Upper lobe of left lung (tissue), 6 donors: Measurements from ENCODE around the gene CTXN2. TPM values are rescaled to one million over a fixed set of nuclear protein-coding genes. Genes with fewer than 3 reads are reported as not detected.

Experiments
- ATAC-seq, 2 donors: fragments of 200-7000 bp; cut with Tn5 transposase; one replicate each; pipeline ENCODE4 v1.9.1; 2022; ENCODE audit warnings: mild to moderate bottlenecking in 2 of 2, moderate library complexity in 2 of 2; ENCODE audit not compliant: low FRiP score in 2 of 2
- DNase-seq, 2 donors: peaks; one replicate each; pipeline ENCODE4 v3.0.0-alpha.2; 2019 to 2020
- H3K27ac ChIP-seq, 4 donors: fragments of 200-600 bp; sonication (generic); one replicate each; pipeline ENCODE4 v1.5.1; 2016 to 2019
- H3K27me3 ChIP-seq, 4 donors: fragments of 200-600 bp; sonication (generic); one replicate each; pipeline ENCODE4 v1.5.1; 2017 to 2019
- H3K36me3 ChIP-seq, 4 donors: fragments of 200-600 bp; sonication (generic); one replicate each; pipeline ENCODE4 v1.5.1; 2016 to 2019
- H3K4me1 ChIP-seq, 4 donors: fragments of 200-600 bp; sonication (generic); one replicate each; pipeline ENCODE4 v1.5.1; 2018 to 2019
- H3K4me3 ChIP-seq, 4 donors: fragments of 200-600 bp; sonication (generic); one replicate each; pipeline ENCODE4 v1.5.1; 2017 to 2019; ENCODE audit warnings: mild to moderate bottlenecking in 2 of 4, moderate library complexity in 1 of 4
- H3K9me3 ChIP-seq, 4 donors: fragments of 200-600 bp; sonication (generic); one replicate each; pipeline ENCODE4 v1.5.1; 2018 to 2019
- EP300 ChIP-seq, 4 donors: sonication (generic); formaldehyde crosslinking; IDR thresholded peaks; one replicate each; pipeline ENCODE4 v1.5.1; 2017; ENCODE audit warnings: antibody characterized with exemption in 4 of 4, control low read depth in 2 of 4
- POLR2A ChIP-seq, 4 donors: fragments of 450-650 bp; IDR thresholded peaks; one replicate each; pipeline ENCODE4 v1.5.1; 2016 to 2017; ENCODE audit warnings: antibody characterized with exemption in 4 of 4, mild to moderate bottlenecking in 2 of 4
- POLR2AphosphoS5 ChIP-seq, 2 donors: sonication (generic); formaldehyde crosslinking; IDR thresholded peaks; one replicate each; pipeline ENCODE4 v1.5.1; 2017; ENCODE audit warnings: antibody characterized with exemption in 2 of 2
- WGBS, 2 donors: methylation state at CpG; one replicate each; pipeline ENCODE4 v1.1.5; 2017 to 2018; 5-methylcytosine and 5-hydroxymethylcytosine counted together
- total RNA-seq, 6 donors: library from RNA; depleted of rRNA in 4 of 6; stranded (reverse); fragments of >200 nt in 4 of 6; gene quantifications; one replicate each; pipeline versions ENCODE4 v1.1.0 to v1.2.1, GENCODE V29; 2016 to 2021
- TF ChIP-seq, protein P1 (sequence below), 6 experiments: fragments of 450-650 bp in 4 of 6; fragments of 200-600 bp in 2 of 6; sonication (generic) in 2 of 6; IDR thresholded peaks; one replicate each; pipeline ENCODE4 v1.5.1; 2016 to 2019; ENCODE audit warnings: antibody characterized with exemption in 6 of 6
- donor health status: DM: no; HTN: no; CAD: no; lungs with moderate emphysema.
- donor health status: DM: no; HTN: yes; CAD: no; lungs with severe emphysema.

The CTXN2 gene
- total RNA-seq, 6 donors from 2014 or later: not detected

DNA sequence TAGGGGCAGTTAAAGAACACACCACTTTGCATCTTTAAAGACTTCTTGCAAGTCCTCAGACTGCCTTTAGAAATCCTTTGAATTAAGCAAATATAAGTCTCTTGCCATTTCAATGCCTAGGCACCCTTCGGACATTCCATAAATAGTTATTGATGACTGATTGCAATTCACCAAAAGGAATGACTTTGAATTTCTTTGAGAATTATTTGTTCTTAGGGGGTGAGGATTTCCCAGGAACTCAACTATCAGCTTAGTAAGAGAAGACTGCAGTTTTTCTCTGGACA, 12.9 kb upstream of the CTXN2 start:
- no peaks in the 10 kb centered on the region for H3K9me3 ChIP-seq
- peaks cover 0 to 11% (median 0%) of the 10 kb centered on the region in 4 donors for H3K27me3 ChIP-seq
- H3K4me3 ChIP-seq: peak overlapping the region in 3 of 4 donors; percentile 59 to 69 (median 65)
- H3K4me1 ChIP-seq: peaks cover 0 to 13% (median 4%) of the 10 kb centered on the region in 4 donors
- no peak overlapping the region for H3K27ac ChIP-seq
- 88 to 90% methylated on average over 1 of the region's 1 CpG for WGBS, 2 donors
- TF ChIP-seq, protein P1, sequence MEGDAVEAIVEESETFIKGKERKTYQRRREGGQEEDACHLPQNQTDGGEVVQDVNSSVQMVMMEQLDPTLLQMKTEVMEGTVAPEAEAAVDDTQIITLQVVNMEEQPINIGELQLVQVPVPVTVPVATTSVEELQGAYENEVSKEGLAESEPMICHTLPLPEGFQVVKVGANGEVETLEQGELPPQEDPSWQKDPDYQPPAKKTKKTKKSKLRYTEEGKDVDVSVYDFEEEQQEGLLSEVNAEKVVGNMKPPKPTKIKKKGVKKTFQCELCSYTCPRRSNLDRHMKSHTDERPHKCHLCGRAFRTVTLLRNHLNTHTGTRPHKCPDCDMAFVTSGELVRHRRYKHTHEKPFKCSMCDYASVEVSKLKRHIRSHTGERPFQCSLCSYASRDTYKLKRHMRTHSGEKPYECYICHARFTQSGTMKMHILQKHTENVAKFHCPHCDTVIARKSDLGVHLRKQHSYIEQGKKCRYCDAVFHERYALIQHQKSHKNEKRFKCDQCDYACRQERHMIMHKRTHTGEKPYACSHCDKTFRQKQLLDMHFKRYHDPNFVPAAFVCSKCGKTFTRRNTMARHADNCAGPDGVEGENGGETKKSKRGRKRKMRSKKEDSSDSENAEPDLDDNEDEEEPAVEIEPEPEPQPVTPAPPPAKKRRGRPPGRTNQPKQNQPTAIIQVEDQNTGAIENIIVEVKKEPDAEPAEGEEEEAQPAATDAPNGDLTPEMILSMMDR (IDR thresholded peaks at IDR 0.05): no peak
- TF ChIP-seq POLR2A (IDR thresholded peaks at IDR 0.05): no peak
- no peak for TF ChIP-seq POLR2AphosphoS5 (IDR thresholded peaks at IDR 0.05)
- no peak for TF ChIP-seq EP300 (IDR thresholded peaks at IDR 0.05)
- ATAC-seq (no peak), DNase-seq (no peak)
- no peaks in the 10 kb centered on the region for H3K36me3 ChIP-seq

DNA sequence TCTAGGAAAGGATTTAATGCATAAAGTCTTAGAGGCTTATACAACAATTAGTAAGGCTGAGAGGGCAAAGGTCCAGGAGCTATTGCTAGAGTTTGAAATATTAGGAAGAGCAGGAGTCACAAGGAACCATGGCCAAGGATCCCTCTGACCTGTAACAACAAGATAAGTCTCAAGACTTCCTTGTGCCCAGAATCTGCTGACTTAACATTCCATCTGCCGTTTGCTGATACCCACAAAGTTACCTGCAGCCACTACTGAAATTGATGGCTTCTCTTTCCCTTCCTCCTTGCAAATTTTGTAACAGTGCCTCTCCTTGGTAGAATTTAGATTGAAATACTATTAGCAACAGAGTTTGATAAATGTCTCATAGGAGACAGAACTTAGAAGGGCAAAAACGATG, 8.7 kb upstream of the CTXN2 start:
- no peak for DNase-seq
- Histone ChIP-seq H3K27me3 (peaks cover 0 to 7% (median 0%) of the 10 kb centered on the region in 4 donors), H3K4me1 (peaks cover 0 to 8% (median 2%) of the 10 kb centered on the region in 4 donors), H3K4me3 (no peak overlapping the region), H3K9me3 (no peaks in the 10 kb centered on the region), H3K27ac (no peak overlapping the region), H3K36me3 (no peaks in the 10 kb centered on the region)
- 58 to 65% methylated on average over 2 of the region's 2 CpGs for WGBS, 2 donors
- ATAC-seq: no peak
- no peak for TF ChIP-seq POLR2A (IDR thresholded peaks at IDR 0.05)
- TF ChIP-seq POLR2AphosphoS5 (IDR thresholded peaks at IDR 0.05): no peak
- no peak for TF ChIP-seq EP300 (IDR thresholded peaks at IDR 0.05)
- TF ChIP-seq, protein P1 (IDR thresholded peaks at IDR 0.05): no peak

DNA sequence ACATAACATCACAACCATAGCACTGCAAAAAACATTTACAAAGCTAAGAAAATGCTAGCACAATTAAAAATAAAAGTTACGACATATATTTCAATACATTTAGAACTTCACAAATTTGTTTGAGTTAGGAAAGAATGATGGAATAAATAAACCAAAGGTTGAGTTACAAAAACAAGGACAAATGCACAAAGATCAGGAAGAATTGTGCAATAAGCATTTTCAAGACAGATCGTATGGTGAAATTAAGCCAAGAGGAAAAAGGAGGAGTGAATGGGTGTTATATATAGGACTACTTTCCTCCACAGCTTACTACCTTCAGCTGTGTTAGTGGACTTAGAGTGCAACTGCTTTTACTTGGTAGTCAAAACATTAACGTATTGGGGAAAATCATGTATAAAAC, 5.9 kb upstream of the CTXN2 start:
- Histone ChIP-seq H3K27ac (no peak overlapping the region), H3K9me3 (no peaks in the 10 kb centered on the region), H3K27me3 (no peaks in the 10 kb centered on the region), H3K4me3 (no peak overlapping the region), H3K4me1 (no peaks in the 10 kb centered on the region), H3K36me3 (no peaks in the 10 kb centered on the region)
- no peak for TF ChIP-seq POLR2AphosphoS5 (IDR thresholded peaks at IDR 0.05)
- TF ChIP-seq POLR2A (IDR thresholded peaks at IDR 0.05): no peak
- TF ChIP-seq EP300 (IDR thresholded peaks at IDR 0.05): no peak
- TF ChIP-seq, protein P1 (IDR thresholded peaks at IDR 0.05): no peak
- no peak for DNase-seq
- no peak for ATAC-seq
- 74 to 75% methylated on average over 3 of the region's 3 CpGs for WGBS, 2 donors

DNA sequence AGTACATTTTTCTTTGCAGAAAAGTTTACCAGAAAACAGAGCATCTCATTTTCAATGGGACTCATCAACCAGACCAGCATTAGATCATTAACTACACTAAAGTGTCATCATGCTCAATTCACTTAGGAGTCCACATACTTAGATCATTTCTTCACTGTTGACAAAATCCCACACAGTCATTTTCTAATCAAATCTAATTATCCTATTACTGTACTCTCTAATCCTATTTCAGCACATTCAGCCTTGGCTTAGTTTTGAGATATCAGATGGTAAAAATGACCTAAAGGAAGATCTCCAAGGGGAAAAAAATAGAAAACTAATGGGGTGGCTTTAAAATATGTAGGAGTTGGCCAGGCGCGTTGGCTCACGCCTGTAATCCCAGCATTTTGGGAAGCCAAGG, 5.2 kb upstream of the CTXN2 start:
- Histone ChIP-seq H3K4me3 (no peak overlapping the region), H3K27me3 (no peaks in the 10 kb centered on the region), H3K9me3 (no peaks in the 10 kb centered on the region), H3K36me3 (no peaks in the 10 kb centered on the region), H3K4me1 (no peaks in the 10 kb centered on the region), H3K27ac (no peak overlapping the region)
- ATAC-seq: no peak
- WGBS, 2 donors: 87 to 94% methylated on average over 3 of the region's 3 CpGs
- TF ChIP-seq POLR2A (IDR thresholded peaks at IDR 0.05) (no peak), EP300 (IDR thresholded peaks at IDR 0.05) (no peak), POLR2AphosphoS5 (IDR thresholded peaks at IDR 0.05) (no peak)
- TF ChIP-seq, protein P1 (IDR thresholded peaks at IDR 0.05): no peak
- no peak for DNase-seq

DNA sequence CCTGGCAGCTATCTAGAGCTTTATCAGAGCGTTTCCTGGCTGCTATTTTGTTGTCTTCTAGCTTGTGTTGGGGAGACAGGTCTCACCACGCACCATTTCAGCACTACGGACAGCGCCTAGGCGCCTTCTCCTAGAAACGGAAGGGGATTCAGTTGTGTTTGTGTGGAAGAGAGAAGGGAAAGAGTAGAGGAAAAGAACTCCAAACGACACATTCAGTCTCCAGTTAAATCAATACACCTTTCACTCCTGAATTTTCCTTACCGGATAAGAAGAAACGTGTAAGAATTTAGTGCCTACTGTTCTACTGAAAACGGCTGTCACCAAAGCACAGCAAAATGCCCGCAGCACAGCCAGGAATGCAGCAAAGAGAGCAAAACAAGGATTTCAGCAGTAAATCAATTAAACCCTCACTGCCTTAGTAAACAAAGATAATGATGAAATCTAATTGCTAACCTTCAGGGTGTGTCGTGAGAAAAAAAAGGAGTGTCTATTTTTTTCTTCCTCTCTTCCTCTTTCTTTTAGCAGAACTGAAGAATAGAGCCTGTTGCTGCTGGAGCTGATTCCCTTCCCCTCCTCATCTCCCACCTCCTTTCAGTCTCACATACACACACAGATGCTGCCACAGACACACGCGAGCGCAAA, 412 bp upstream of the CTXN2 start:
- no peaks in the 10 kb centered on the region for H3K27me3 ChIP-seq
- DNase-seq: peak in 1 of 2 donors; percentile 22
- WGBS, 2 donors: 6 to 10% methylated on average over 15 of the region's 15 CpGs
- no peak overlapping the region for H3K4me3 ChIP-seq
- H3K9me3 ChIP-seq: no peaks in the 10 kb centered on the region
- no peak for TF ChIP-seq EP300 (IDR thresholded peaks at IDR 0.05)
- TF ChIP-seq, protein P1 (IDR thresholded peaks at IDR 0.05): no peak
- no peak for TF ChIP-seq POLR2AphosphoS5 (IDR thresholded peaks at IDR 0.05)
- no peak for TF ChIP-seq POLR2A (IDR thresholded peaks at IDR 0.05)
- H3K27ac ChIP-seq: no peak overlapping the region
- H3K36me3 ChIP-seq: no peaks in the 10 kb centered on the region
- ATAC-seq: peak in 1 of 2 donors; percentile 58
- no peaks in the 10 kb centered on the region for H3K4me1 ChIP-seq
